ENCODE results near the gene CILP.
"Not testable (repeated sequence)": the region's sequence is repeated elsewhere in the genome, so short reads cannot be mapped to it uniquely, and the experiment has no call there.

The CILP gene

DNA sequence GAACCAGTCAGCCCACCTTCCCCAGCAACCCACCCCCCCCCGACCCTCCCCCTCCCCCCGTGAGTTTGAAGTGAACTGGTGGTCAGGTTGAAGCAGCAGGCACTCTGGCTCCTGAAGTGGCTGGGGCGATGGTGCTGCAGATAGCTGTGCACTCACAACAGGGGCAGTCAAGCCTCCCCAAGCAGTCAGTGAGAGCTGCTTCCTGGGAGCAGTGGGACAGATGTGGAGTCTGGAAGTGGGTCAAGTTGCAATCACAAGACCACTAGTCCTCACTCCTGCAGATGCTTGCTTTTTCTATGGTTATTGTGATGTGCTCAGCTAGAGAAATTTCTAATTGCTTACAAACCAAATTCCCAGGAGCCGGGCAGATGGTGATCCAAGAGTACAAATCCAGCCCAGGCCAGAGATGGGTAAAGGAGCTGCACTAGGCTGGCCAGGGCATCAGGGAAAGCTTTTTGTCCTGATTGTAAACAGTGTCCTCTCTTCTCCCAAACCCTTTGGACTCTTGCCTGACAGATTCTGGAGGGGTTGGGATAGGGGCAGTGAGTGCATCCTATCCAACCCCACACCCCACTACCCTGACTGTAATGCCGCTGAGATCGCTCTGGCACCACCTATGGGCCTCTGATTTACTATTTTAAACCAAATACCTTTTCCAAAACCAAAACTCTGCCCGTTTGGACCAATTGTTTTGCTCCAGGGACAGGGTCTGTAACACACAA, 16.3 kb downstream of the CILP start:
- DNase-seq, result no peak

DNA sequence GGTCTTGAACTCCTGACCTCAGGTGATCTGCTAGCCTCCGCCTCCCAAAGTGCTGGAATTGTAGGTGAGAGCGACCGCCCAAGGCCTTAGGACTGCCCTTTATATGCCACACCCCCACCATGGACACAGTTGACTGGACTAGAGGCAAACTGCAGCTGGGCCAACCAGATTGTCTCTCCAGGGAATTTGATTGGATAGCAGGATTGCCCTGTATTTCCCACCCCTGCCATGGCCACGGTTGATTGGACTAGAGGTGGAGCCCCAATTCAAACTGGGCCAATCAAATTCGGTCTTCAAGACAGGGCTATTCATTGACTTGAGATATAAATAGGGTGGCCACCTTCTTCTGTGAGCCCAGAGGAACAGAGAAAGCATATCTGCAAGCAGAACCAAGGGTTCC, 19.3 kb downstream of the CILP start:
- no peak for DNase-seq

DNA sequence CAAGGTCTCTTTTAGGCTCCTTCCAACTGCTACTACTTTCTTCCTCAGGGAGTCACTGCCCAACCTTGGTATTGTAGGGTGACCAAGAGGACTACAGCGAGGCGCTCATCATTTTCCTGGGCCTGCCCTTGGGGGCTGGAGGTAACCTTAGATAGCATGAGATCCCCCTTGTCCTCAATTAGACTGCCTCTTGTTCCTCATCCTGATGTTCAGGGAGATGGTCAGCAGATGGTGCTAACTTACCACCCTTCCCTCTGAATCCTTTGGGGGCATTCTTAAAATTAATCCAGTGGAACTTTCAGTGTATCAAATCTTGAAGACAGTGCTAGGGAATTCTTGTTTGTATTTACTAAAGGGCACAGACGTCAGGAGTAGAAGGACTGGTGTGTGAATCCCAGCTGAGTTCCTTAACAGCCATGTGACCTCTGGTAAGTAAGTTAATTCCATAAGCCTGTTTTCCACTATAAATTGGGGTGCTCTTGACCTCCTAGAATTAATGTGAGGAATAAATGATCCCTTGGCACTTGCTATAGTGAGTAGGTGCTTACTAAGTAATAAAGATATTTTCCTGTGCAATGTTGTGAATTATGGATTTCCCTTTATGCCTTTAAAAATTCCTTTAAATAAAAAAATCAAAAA, 22.1 kb downstream of the CILP start:
- peak; percentile 50 for DNase-seq

DNA sequence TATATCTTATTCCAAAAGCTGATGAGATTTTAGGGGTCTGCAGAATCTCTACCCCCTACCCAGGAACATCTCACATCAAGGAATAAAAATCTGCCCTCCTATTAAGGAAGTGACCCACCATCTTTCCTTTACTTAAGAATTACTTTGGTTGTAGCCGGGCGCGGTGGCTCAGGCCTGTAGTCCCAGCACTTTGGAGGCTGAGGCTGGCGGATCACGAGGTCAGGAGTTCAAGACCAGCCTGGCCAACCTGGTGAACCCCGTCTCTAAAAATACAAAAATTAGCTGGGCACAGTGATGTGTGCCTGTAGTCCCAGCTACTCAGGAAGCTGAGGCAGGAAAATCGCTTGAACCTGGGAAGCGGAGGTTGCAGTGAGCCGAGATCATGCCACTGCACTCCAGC, 22.8 kb downstream of the CILP start:
- DNase-seq, result not testable (repeated sequence)

DNA sequence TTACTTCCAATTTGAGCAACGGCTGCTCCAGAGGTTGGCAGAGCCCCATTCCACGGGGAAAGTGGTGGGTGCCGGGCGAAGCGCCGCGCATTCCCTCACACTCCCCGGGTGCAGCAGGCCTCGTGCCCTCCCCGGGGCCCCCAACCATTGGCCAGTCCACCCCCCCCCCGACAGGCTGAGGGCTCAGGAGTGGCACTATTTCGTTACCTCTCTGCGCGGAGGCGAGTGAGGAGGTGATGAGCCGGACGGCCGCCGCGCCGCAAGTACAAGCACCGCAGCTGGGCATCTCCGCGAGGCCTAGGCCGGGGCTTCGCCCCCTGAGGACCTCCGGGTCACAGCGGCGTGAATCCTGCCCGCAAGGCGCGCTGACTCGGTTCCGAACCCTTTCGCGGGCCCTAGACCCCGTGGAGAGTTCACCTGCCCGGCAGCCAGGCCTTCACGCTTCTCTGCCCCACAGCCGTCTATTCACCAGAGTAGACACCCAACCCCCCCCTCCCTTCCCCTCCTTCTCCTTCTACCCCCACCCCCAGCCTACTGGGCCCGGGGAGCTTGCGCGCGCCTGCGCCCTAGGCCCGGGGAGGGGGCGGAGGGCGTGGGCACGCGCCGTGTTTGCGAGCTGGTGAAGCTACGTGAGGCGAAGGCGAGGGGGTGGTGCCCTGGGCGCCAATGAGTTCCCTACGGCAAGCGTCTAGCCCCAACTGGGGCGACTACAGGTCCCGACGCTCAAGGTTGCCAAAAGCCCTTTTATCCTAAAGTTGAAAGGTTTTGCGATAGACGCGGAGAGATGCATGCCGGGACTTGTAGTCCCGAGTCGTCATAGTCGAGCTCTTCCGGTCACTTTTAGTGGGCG, 26.2 kb downstream of the CILP start, which contains the start of gene CLPX:
CLPX (minus strand) TSS at position 475 of the 850 bp plus-strand sequence; CDS start at position 286, 189 bp downstream.
- DNase-seq, result peak; percentile 99

DNA sequence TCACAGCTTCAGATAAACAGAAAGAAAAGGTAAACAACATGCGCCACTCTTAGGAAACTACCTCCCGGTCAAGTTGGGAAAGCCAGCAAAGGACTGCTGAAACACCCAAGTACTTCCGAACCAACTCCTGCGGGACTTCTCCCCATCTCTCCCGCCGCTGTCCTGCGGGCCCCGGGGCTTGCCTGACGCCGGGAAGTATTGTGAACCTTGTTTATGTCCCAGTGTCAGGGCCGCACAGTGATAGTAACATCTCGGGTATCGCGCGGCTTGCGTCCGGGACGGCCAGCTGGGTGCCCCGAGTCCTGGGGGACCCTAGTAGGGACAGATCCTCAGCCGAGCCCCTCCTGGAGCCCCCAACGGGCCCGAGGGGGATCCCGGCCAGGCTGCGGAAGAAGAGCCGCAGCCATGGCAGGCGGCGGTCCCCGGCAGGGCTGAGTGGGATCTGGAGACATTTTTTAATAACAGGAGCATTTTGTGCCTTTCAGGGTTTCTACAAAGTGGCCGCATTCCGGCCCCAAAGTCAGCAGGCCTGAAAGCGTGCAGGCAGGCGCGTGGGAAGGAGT, 26.9 kb downstream of the CILP start:
- DNase-seq, result peak; percentile 62

DNA sequence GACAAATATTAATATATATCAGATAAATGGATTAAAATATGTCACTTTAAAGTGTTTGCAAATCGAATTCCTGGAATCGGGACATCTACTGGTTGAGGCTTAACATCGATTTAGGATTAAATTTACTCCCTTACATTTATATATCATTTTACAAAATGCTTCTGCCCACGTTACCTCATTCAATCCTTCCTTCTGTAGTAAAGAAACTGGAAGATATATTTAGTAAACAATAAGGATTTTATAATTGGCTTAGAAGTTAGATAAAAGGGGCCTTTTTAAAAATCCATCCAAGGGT, 27.5 kb downstream of the CILP start:
- no peak for DNase-seq

DNA sequence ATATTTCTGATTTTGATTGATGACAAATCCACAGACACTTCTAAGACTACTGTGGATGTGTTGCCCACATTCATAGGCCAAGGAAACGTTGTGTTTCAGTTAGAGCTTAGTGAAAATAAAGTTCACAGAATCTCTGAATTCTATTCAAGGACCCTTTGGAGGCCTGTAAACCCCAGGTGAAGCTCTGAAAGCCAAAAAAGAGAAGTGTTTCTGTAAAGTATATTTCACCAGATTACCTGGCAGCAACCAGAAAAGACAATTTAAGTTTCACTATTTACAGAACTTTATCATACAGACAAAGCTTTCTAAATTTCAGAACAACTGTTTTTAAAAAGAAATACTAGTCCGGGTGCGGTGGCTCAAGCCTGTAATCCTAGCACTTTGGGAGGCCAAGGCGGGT, 28.7 kb downstream of the CILP start:
- DNase-seq, result no peak

DNA sequence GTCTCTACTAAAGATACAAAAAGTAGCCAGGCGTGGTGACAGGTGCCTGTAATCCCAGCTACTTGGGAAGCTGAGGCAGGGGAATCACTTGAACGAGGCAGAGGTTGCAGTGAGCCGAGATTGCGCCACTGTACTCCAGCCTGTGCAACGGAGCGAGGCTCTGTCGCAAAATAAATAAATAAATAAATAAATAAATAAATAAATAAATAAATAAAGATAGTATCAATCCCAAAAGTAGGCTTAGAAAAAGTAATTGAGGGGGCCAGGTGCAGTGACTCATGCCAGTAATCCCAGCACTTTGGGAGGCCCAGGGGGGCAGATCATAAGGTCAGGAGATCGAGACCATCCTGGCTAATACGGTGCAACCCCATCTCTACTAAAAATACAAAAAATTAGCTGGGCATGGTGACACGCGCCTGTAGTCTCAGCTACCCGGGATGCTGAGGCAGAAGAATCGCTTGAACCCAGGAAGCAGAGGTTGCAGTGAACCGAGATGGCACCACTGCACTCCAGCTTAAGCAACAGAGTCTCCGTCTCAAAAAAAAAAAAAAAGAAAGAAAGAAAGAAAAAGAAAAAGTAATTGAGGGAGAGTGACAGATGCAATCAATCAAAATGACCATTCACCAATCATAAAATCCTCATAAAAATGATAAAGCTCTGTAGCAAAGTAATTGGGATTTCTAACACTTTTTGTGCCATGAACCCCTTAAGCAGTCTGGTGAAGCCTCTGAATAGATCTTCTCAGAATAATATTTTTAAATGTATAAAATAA, 29.5 kb downstream of the CILP start:
- DNase-seq, result not testable (repeated sequence)

DNA sequence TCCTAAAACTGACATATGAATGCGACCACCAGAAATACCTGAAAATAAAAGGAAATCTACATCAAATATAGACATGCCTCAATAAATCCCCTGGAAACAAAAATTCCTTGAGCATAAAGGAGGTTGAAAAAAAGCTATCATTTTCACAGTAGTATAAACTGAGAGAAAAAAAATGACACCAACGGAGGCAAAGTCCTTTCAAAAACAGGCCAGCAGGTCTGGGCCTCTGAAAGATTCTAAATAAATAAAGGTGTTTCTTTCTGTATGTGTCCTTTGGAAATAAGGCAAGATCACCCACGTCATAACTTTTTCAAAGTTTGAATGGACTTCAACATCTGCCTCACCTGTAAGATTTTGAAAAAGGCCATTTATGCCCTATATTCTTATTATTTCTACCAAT, 31.1 kb downstream of the CILP start:
- DNase-seq, result no peak

DNA sequence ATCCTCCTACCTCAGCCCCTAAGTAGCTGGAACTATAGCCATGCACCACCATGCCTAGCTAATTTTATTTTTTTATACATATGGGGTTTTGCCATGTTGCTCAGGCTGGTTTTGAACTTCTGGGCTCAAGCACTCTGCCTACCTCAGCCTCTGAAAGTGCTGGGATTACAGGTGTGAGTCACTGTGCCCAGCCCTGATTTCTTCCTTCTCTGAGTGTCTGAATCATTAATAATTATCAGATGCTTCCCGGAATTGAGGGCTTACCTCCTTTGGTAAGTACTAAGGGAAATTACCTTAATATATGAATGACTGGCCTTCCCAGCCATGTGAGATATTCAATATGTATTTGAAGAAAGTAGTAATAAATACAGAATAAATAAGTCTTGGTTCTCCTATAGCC, 33.4 kb downstream of the CILP start:
- DNase-seq, result no peak

DNA sequence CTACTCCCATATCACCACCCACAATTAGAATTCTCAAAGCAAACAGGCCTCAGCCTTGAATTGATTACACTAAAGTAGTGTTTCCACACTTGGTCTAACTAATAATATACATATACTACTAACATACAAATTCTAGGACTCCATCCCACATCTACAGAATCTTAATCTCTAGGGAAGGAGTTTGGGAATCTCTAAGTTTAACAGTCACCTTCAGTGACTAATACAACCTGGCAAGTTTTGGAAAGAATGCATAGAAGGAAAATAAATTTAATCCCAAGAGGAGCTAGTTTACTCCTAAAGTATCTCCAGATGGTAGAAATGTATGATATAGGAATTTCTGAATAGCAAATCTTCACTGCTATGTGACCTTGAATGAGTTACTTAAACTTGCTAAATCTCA, 35.2 kb downstream of the CILP start:
- DNase-seq, result no peak

DNA sequence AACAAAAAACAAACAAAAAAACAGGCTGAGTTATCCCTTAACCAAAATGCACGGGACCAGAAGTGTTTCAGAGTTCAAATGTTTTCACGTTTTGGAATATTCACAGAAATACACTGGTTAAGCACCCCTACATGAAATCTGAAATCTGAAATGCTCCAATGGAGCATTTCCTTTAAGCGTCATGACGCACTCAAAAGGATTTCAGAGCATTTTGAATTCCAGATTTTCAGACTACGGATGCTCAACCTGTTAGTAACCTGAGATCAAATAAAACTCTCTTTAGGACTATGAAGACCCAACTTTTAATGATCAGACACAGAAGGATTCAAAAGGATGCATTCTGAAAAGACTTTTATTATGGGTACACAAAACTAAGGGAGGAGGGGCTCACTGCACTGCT, 35.8 kb downstream of the CILP start:
- no peak for DNase-seq

DNA sequence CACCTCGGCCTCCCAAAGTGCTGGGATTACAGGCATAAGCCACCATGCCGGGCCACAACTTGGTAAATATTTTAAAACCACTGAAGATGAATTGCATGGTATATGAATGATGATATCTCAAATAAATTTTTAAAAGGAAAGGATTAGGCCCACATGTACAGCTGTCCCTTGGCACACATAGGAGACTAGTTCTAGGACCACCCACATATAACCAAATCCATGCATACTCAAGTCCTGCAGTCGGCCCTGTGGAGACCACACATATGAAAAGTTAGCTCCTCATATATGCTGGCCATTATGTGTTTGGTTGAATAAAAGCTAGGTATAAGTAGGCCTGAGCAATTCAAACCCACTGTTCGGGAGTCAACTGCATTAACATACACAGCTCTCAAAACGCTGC, 36.8 kb downstream of the CILP start:
- DNase-seq, result no peak

DNA sequence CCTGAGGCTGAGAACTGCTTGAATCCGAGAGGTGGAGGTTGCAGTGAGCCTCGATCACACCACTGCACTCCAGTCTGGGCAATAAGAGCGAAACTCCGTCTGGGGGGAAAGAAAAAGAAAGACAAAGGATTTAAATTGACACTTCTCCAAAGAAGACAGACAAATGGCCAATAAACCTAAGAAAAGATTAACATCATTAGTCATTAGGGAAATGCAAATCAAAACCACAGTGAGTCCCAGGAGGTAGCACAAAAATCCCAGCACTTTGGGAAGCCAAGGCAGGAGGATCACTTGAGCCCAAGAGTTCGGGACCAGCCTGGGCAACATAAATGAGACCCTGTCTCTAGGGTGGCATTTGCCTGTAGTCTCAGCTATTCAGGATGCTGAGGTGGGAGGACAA, 38.7 kb downstream of the CILP start:
- DNase-seq, result no peak

DNA sequence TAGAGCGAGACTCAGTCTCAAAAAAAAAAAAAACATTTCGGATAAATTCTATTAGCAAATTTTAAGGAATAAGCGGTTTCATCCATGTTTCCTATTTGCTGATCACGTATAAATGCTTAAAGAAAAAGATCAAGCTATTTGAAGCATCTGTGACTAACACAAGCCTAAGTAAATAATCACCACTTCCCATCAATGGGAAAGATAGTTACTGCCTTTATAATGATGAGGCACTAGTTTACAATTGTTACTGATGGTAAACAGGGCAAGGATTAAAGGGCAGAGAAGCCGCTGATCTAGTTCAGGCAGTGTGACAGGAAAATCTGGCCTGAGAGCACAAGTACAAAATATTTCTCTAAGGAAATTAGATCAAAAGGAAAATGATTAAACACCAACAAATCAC, 39.8 kb downstream of the CILP start:
- DNase-seq, result no peak

DNA sequence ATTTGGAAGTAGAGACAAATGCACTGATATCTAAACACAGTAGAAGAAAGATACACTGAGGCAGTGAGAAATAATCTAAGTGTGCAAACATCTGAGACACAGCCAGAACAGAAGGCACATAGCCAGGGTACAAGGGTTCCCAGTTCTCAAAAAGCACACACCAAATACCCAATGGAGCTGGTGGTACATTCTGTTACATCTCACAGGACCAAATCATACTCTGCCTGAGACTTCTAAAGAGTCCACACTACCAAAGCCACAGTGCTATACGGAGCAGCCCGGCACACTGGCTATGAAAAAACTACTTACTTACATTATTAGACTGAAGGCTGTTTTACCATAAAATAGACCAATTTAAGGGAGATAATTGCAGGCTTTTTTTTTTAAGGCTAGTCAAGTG, 45.4 kb downstream of the CILP start:
- DNase-seq, result no peak

DNA sequence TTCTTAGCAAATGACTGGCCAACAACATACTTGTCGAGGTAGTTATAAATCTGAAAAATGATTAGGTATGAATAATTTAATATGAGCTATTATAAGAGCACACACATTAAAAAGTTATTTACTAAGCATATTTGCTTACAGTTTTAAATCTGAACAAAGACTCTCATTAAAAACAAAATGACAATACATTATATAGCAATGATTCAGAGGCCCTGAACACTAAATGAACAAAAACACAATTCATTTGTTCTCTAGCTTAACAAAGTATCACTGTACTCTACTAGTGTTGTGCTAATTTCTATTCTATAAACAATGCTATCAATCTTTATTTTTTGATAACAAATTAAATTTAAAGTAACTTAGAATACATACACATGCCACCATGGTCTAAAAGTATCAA, 47.1 kb downstream of the CILP start:
- DNase-seq, result no peak

DNA sequence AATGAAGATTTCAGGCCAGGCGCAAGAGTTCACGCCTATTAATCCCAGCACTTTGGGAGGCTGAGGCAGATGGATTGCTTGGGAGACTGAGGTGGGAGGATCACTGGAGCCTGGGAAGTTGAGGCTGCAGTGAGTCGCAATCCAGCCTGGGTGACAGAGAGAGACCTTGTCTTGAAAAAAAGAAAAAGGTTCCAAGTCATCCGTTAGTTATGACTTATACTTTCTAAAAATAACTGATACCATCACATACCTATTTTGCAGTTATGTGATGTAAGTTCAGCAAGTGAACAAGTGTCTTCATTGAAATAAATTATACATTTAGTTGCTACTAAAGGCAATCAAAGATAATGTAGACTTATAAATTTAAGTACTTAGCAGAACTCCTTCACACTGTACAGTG, 48.2 kb downstream of the CILP start:
- no peak for DNase-seq

DNA sequence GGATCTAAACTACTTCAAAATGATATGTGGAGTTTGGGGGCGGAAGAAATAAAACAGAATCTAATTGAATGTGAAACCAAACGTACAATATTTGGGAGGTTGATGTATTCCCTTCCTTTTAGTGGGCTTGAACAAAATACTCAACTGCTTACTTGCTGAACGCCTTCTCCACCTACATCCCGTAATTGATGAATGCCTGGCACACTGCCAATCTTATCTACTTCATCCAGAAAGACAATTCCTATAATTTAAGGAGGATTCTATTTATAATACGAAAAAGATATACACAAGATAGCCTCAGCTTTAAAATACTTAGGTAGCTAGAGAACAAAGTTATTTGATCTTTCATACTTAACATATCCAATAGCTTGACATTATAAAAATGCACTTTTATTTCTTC, 54.6 kb downstream of the CILP start:
- DNase-seq, result no peak

DNA sequence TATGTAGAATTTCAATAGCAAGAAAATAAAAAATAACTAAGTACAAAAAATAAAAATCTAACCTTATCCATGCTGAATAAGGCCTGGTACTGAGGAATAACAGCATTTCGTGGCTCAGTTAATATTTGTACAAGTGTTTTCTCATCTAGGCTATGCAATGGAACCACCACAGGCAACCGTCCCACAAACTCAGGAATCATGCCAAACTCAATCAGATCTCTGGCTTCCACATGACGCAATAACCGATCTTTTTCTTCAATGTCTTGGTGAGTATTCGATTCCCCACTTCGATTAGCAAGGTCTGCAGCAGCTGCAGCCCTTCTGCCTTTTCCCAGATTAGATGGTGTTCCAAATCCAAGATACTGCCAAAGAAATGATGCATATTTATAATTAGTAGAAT, 56.6 kb downstream of the CILP start:
- DNase-seq, result no peak

DNA sequence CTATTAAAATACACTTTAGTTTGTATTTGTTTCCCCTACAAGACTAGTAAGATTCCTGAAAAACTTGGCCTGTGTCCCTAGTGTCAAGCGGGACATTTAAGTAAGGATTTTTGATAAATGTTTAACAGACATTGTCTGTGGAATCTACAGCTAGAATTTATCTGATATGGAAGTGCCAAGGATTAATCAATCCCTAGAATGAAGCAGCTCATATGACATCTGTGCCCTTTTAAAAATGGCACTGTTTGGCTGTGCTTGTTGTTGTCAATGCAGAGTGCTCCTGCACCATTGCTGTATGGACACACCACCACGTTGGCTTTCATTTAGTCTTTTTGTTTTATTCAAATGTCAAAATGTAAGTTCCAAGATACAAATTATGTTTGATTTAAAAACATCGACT, 63.4 kb downstream of the CILP start:
- no peak for DNase-seq

DNA sequence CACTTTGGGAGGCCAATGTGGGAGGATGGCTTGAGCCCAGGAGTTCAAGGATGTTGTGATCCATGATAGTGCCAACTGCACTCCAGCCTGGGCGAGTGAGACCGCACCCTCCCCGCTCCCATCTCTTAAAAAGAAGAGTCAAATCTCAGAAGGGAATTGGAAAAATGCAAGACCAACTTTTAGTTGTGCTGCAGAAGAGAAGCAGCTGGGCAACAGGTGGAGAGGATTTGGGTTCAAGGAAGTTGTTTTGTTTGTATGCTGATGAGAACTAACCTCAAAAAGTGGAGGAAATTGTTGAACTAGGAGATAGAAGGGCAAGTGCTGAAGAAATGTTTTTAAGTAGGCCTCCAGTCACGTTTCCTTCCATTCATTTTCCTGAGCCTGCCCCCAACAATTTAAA, 64.8 kb downstream of the CILP start:
- DNase-seq, result no peak

All from RPMI8226 (cell line).